Measurements from ENCODE around the gene LUM.

The LUM gene, protein sequence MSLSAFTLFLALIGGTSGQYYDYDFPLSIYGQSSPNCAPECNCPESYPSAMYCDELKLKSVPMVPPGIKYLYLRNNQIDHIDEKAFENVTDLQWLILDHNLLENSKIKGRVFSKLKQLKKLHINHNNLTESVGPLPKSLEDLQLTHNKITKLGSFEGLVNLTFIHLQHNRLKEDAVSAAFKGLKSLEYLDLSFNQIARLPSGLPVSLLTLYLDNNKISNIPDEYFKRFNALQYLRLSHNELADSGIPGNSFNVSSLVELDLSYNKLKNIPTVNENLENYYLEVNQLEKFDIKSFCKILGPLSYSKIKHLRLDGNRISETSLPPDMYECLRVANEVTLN

DNA sequence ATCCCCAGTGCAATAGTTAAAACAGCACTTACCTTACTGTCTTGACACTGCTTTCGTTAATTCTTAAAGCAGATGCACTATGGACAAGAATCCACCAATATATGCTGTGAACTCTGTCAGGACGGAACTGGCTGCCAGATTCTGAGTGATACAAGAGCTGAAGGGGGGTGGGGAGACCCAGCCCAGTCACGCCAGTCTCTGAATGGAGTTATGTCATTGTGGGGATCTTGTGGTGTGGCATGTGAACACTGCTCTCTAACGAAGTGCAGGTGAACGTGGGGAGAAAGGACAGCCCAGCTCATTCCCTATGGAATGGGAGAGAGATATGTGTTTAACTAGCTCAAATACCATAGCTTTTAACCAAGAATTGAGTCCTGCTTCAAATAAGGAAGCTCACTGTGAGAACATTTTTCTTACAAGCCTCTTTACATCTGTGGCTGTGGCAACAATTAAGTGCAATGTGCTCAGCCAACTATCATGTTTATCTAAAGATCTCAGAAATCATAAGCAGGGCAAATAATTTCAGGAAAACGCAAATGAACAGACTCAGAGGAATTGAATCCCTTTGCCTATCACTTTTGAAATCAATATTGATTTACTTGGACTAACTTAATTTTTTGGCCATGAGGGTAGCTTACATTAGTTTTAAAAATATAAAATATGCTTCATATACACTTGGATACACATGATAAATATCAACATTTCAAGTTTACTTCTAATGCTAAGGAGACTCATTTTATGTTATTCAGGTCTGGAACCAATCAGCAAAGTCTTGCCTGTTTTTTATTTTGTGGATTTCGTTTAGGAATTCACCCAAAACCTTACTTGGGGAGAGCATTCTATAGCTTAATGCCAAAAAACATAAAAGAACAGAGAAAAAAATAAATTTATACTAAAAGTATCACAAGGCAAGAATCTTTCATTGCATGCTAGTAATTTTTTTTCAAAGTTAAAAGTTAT, at the start of gene LUM:
Gene LUM (minus strand): TSS at position 129 of the 960 bp plus-strand sequence. CDS start 2,515 bp downstream, outside the sequence.
- DNase-seq (ENCODE audit: low read depth), result no peak

DNA sequence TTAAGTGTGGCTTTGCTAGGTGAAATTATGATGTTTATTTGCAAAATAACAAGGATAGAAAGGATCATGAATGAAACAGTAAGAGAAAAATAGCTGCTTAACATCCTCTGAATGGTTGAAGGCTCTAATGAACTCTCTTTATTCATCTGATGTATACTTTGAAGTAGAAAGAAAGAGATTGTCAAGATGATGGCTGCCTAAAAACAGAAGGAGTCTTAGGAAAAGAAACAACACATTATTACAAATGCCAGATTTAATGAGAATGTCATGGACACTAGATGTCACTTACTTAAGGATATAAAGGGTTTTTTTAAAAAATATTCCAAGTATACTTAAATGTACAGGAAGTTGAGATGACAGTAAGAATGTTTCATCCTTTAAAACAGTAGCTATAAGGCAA, 49.7 kb upstream of the LUM start:
- no peak for DNase-seq (ENCODE audit: low read depth)

DNA sequence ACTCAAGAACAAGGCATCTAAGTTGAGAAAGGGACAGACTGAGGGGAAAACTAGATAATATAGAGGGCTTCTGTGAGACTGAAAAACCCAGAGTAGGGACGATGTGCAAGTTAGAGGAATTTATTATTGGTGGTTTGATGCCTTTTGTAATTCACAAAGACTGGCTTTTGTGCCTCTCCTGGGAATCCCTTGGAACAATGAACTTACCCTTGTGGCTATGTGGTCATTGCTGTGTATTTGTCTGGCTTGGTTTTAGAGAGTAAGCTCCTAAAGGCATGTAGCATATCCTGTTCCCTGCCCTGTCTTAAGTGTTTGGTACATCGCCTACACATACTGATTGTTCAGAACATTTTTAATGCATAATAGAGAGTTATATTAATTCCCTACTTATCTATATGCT, 44.7 kb upstream of the LUM start:
- DNase-seq (ENCODE audit: low read depth), result no peak

DNA sequence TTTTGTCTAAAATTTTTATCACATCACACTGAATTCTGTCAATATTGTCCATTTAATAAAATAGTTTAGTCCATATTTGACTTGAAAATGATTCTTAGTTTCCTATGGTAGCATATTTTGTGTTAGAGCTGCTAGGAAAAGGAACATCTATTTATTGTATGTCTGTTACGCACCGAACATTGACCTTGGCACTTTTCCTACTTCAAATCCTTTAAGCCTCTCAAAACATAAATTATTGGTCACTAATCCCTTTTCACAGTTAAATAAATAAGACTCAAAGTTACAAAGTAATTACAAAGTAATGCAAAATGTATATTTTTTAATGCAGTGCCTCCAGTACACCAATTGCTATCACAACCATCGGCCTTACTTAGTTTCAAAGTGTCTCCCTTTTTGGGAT, 42.8 kb upstream of the LUM start:
- no peak for DNase-seq (ENCODE audit: low read depth)

DNA sequence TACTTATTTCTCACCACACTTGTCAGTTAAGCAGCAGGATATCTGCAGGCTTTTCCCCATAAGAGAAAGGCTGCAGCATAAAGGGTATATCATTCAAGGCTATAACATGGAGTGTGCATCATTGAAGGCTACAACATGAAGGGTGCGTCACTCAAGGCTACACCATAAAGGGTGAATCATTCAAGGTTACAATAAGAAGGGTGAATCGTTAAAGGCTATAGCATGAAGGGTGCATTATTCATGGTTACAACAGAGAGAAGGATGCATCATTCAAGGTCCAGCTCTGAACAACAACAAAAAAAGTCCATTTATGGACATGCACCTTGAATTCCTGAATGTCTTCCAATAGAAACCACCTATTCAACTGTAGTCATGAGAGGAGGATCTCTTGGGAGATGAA, 32.8 kb upstream of the LUM start:
- no peak for DNase-seq (ENCODE audit: low read depth)

DNA sequence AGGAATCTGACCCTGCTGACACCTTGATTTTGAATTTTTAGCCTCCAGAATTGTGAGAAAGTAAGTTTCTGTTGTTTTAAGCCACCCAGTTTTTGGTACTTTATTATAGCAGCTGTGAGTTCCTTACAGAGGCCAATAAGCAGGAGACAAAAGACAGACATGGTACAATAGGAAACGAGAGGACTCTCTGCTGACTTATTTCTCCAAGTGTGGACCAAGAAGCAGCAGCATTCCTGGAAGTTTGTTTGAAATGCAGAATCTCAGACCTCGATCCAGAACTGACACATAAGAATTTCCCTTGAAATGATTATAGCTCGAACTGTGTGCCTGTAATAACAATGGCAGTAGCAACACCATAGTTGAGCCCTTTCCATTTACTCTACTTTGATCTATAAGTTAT, 31.9 kb upstream of the LUM start:
- no peak for DNase-seq (ENCODE audit: low read depth)

DNA sequence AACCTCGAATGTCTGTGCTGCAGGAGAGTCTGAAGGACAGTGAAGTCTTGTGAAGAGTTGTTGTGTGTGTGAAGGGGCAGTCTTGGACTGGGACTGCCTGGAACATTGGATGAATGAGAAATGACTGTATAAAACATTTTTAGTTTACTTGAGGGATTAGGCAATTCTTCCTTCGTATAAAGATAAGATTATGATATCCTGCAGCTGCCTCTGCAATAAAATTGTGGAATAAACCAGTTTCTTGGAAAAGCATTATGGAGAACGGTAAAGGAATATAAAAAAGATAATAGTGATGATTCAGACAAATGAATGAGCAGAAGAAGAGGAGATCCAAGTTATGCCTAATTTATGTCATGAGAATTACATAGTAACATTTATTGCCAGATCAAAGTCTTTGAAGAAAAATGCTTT, 30.9 kb upstream of the LUM start:
- DNase-seq (ENCODE audit: low read depth), result no peak

DNA sequence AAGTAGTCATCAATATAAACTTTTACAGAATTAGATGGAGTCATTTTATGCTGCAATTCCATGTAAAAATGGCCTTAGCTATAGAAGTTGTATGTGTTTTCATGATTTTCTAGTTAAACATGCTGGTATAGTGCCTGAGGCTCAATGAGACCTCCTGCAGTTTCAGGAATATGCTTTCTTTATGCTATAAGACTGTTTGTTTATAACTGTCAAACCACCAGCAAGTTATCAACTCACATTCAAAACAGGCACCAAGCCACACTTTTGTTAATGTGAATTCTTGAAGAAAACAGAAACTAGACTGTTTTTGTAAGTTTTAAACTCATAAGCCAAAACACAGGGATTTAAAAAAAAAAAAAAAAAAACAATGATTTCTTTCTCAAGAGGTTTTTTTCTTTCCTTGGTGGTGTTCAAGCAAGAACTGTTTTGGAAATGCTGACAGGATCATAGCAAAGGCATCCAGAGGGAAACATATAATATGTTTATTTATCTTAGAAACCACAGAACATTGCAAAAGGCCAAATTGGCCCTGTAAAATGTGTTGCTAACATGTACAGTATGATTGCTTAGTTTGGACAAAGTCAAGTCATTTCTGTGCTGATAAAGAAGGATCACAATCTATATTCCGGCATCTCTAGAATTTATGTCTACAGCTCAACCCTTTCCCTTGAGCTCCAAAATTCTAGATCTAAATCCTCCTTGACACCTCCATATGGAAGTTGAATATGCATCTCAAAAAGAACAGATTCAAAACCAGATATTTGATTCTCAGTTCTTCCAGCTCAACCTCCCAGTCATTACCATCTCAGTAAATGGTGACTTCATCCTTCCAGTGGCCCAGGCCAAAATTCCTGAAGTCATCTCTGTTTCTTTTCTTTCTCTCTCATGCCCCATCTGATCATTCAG, 29.0 kb upstream of the LUM start:
- no peak for DNase-seq (ENCODE audit: low read depth)

DNA sequence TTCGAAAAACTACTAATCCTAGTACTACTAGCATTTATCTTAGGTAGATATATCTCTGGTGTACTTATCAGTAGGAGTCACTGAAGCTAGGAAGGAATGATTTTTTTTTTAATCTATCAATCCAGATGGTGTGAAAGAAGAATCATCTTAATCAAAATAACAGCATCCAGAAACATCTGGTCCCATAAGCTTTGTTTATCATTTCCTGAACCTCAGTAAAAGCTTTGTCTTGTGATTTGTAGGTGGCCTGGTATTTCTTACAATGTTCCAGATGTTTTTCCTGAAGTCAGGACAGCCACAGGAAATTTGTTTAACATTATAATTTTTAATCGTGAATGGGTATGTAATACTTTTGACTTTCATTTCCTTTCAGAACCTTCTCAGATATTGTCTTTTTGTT, 28.0 kb upstream of the LUM start:
- DNase-seq (ENCODE audit: low read depth), result no peak

DNA sequence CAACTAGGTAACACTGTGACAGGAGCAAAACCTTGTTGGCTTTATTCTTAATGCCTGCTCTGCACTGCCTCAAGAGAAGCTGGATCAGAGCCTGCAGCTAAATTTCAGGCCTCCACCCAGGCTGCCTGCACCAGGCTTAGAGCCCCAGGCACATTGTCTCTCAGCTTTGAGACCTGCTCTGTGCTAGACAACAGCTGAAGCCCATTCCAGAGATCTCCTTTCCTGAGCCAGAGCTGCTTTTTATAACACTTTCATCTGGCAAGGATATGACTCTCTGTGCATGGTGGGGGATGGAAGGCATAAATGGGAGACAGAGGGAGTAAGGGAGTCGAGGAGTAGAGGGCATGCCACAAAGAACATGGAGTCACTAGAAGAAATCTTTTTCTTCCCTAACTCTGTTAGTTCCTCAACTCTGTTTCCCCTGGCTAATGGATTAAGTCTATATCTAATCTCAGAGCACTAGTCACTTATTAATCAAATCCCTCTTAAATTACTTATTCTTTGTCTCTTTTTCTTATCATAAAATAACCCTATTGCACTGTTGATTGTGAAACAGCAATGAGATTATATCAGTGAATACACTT, 27.1 kb upstream of the LUM start:
- DNase-seq (ENCODE audit: low read depth), result no peak

DNA sequence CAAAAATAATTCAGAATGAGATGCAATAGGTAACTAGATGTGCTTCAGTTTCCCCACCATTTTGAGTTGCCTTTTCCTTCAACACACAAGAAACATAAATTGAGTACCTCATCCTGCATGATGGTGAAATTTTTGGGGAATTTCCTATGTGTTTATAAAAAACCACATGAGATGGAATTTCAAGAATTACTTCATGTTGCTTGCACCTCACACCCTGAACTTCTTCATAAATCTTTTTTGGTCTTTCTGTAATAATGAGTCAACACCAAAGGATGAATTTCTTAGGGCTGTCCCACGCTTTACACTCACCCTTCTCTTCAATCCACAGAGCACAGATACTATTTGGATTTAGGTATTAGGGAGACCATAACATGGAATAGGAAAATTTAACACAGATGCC, 22.6 kb upstream of the LUM start:
- no peak for DNase-seq (ENCODE audit: low read depth)

DNA sequence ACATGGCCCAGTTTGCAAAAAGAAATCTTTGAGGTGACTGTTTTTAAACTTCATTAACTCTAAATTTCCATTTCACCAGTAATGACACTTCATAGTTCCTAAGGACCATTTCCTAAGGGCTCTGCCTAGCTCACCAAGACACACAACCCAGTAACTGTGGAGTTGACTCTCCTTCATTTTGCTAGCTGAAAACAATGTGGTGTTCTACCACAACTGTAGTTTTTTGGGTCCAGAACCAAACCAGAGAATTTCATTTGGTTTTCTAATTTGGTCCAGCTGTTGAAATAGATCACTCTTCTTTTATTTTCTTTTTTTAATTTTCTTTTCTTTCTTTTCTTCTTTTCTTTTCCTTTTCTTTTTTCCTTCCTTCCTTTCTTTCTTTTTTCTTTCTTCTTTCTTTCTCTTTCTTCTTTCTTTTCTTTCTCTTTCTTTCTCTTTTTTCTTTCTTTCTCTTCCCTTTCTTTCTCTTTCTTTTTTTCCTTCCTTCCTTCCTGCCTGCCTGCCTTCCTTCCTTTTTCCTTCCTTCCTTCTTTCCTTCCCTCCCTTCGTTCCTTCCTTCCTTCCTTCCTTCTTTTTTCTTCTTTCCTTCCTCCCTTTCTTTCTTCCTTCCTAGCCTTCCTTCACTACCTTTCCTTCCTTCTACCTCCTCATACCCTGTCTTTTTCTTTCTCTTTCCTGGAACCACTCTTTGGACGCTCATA, 18.5 kb upstream of the LUM start:
- no peak for DNase-seq (ENCODE audit: low read depth)

DNA sequence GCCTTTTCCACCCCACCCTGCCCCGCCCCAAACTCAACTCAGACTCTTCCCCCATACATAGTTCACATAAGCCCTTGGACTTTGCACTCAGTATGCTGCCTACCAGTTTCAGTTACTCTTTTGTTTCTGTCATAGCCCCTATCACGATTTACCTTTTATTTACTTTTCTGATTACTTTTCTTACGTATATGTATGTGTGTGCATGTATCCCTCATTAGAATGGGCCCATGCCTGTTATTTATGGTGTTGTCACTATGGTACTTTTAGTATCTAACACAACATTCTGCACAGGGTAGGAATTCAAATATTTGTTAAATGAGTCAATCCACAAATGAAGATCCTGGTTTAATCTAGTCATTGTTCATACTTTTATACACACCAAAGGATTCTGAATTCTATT, 16.5 kb upstream of the LUM start:
- DNase-seq (ENCODE audit: low read depth), result no peak

DNA sequence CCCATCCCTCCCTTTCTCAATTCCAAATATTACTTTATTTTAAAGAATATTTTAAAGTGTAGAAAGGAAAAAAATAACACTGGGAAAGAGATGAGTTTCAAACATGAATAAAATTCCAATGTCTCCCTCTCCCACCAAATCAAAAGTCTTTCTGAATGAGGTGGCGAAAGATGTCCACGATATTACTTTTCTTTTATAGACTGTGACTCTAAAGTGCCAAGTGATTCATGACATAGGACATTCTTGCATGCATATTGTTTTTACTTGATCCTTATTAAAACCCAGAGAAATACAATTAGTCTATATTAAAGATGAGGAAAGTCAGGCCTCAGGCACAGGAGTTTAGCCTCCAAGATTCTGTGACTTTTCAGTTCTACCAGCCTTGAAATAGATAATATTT, 16.0 kb upstream of the LUM start:
- no peak for DNase-seq (ENCODE audit: low read depth)

DNA sequence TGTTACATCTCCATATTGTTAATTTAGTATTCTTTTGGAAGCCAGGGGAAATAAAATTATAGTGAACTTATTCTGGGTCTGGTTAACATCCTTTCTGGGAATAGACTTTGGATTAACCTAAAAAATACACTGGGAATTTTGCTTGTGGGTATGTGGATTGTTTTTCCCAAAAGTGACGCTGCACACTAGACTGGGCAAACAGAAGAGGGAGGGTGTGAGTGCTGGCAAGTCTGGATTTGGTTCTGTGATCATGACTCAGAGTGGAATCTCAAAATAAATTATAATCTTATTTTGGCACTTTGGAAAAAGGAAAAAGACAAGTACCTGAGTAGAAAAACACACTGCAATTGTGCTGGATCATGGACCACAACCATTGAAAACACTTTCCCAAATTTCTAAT, 15.2 kb upstream of the LUM start:
- DNase-seq (ENCODE audit: low read depth), result no peak

DNA sequence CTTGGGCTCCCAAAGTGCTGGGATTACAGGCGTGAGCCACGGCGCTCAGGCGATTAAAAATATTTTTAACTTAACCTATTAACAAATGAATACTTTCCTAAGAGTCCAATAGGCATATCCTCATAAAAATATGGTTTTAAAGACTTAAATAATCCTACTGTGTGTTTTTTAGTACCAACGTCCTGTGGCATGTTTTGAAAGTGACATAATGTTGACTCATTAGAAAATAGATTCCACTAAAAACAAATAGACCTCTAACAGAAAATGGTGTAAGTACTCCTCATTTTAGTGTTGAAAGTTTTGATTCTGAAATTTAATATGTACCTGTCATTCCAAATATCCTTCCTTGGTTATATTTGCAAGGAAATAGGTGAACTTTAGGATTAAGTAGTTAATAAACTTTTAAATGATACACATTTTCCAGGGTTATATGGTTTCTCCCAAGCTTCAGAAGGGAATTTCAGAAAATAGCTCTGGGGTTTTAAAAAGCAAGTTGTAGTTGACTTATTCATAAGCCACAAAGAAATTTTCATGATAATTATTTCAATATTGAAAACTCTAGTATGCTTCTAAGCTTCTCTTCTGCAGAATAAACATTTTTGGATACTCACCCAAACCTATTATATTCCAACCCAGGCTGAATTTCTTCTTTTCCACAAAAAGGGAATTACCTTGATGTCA, 12.1 kb upstream of the LUM start:
- DNase-seq (ENCODE audit: low read depth), result no peak

DNA sequence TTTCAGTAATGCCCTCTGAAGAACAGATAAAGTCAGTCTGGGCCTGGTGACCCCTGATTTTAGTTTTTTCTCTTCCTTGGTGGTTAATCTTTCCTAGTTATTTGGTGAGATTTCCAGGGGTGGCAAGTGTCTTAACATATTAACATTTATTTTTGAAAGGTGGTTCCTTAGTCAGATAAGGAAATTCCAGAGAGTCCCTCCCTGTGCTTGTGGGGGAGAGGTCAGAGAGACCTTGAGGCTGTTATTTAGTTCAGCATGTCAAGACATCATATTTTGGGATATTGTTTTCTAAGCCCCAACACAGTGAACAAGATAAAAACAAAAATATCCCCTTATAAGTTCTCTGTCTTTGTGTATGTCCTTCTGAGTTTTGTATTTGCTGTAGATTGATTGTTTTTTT, 9.5 kb upstream of the LUM start:
- no peak for DNase-seq (ENCODE audit: low read depth)

DNA sequence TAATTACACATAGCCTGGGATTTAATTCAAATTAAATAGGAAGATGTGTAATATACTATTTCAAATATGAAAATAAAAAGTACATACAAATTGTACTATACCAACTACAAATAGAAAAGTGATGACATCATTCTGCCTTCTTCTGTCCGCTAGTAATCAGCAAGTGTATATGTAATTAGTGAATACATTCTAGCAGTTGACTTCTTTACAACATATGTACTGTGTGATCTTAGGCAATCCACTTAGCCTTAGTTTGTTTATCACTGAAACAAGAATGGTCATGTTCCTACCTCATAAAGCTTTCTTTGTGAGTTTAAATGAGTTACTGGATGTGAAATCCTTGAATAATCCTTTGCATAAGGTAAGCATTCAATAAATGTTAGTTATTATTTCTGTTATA, 7.8 kb upstream of the LUM start:
- DNase-seq (ENCODE audit: low read depth), result no peak

DNA sequence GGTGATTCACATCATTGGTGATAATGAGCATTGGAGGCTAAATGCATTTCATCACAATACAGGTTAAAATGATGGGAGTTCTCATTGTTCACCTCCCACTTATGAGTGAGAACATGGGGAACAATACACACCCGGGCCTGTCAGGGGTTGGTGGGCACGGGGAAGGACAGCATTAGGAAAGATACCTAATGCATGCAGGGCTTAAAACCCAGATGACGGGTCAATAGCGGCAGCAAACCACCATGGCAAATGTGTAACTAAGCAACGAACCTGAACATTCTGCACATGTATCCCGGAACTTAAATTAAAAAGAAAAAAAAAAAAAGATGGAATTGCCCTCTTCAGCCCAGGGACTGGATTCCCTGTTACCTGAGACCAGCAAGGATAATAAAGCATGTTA, 2.3 kb upstream of the LUM start:
- no peak for DNase-seq (ENCODE audit: low read depth)

DNA sequence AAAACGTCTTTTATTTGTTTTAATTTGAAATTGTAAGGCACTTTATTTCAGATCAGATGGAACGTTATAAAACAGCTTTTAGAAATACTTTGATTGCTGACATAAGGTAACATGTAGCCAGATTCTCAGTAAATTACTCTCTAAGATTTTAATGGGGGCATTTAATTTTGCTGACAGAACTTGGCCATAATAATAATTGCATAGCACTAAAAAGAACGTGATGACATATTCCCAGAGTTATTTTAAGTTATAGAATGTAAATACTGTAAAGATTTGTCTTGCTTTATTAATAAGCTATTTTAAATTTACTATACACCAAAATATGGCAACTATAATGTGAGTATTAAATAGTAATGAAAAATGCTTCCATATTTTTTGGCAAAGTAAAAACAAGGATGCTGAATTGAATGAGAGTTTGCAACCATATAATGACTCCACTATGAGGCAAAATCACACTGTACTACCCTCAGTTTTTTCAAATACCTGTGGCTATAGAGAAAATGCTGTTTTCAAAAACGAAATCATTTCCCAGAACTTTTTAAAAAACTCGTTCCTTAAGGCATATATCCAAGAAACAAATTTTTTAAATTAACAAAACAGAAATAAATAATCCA, 876 bp downstream of the LUM start:
- DNase-seq (ENCODE audit: low read depth), result no peak

Measured in activated gamma-delta T cell treated with anti-CD3 and anti-CD28 coated beads, Interleukin-2, amount 50 U/mL, for 16 hours (primary cell).